Parathyroid adenoma (tissue), 2 donors: ENCODE measurements around the gene ACY1.
A peak's percentile ranks its signal among the peaks of the same experiment; 100 is the strongest.

Source experiments
- H2AFZ ChIP-seq: fragments of 300-600 bp; sonication (generic); one replicate; pipeline ENCODE4 v1.7.0; 2017; ENCODE audit warnings: antibody characterized with exemption, mild to moderate bottlenecking
- H3K27ac ChIP-seq: fragments of 300-600 bp; sonication (generic); one replicate; pipeline ENCODE4 v1.7.0; 2017
- H3K27me3 ChIP-seq: fragments of 300-600 bp; sonication (generic); one replicate; pipeline ENCODE4 v1.7.0; 2017; ENCODE audit warnings: low read length; ENCODE audit not compliant: control insufficient read depth, insufficient read depth
- H3K36me3 ChIP-seq: fragments of 300-600 bp; sonication (generic); one replicate; pipeline ENCODE4 v1.7.0; 2017; ENCODE audit warnings: low read length; ENCODE audit not compliant: control insufficient read depth, insufficient read depth
- H3K4me1 ChIP-seq: fragments of 300-600 bp; sonication (generic); one replicate; pipeline ENCODE4 v1.7.0; 2017; ENCODE audit warnings: control low read depth
- H3K4me2 ChIP-seq: fragments of 300-600 bp; sonication (generic); one replicate; pipeline ENCODE4 v1.7.0; 2017; ENCODE audit warnings: low read length
- H3K4me3 ChIP-seq: fragments of 300-600 bp; sonication (generic); one replicate; pipeline ENCODE4 v1.7.0; 2017; ENCODE audit warnings: low read depth, low read length
- H3K79me2 ChIP-seq: fragments of 300-600 bp; sonication (generic); one replicate; pipeline ENCODE4 v1.7.0; 2017; ENCODE audit warnings: control low read depth
- H3K9ac ChIP-seq: fragments of 300-600 bp; sonication (generic); one replicate; pipeline ENCODE4 v1.7.0; 2017; ENCODE audit warnings: mild to moderate bottlenecking
- H3K9me3 ChIP-seq: fragments of 300-600 bp; sonication (generic); one replicate; pipeline ENCODE4 v1.7.0; 2017; ENCODE audit warnings: low read length; ENCODE audit not compliant: control insufficient read depth
- TF ChIP-seq, protein P1 (sequence below): fragments of 300-600 bp; sonication (generic); IDR thresholded peaks from one replicate; pipeline ENCODE4 v1.7.0; 2017; ENCODE audit warnings: antibody characterized with exemption, mild to moderate bottlenecking
- donor health status: primary hyperparathyroidism.

ACY1 gene

DNA sequence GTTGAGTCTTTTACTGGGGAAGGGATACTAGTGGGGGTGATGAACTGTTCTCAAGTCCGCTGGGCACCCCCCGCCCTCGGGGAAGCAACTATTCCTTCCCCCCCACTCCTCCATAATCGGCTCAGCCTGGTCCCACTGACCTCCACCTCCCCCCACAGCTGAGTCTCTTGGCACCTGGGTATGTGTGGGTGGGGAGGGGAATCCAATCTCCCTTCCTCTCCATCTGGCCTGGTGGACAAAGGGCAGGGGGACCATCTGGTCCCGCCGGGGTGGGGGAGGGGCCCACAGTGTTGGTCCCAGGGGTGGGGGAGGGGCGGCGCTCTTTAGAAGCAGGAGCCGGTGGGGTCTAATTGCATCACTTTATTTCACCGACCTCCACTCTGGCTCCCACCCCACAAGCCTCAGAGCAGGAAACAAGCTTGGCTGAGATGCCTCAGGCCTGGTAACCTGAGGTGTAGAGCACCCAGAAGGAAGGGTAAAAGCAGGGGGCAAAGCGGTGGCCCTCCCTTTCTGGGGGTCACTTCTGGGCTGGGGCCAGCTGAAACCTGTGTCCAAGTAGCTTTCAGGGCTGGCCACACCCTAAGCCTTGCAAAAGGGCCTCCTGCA, 15.1 kb upstream of the ACY1 start:
- H2AFZ ChIP-seq = peak overlapping the region; percentile 71
- no peak overlapping the region for H3K9ac ChIP-seq
- H3K27ac ChIP-seq = peak overlapping the region; percentile 55
- TF ChIP-seq, protein P1, sequence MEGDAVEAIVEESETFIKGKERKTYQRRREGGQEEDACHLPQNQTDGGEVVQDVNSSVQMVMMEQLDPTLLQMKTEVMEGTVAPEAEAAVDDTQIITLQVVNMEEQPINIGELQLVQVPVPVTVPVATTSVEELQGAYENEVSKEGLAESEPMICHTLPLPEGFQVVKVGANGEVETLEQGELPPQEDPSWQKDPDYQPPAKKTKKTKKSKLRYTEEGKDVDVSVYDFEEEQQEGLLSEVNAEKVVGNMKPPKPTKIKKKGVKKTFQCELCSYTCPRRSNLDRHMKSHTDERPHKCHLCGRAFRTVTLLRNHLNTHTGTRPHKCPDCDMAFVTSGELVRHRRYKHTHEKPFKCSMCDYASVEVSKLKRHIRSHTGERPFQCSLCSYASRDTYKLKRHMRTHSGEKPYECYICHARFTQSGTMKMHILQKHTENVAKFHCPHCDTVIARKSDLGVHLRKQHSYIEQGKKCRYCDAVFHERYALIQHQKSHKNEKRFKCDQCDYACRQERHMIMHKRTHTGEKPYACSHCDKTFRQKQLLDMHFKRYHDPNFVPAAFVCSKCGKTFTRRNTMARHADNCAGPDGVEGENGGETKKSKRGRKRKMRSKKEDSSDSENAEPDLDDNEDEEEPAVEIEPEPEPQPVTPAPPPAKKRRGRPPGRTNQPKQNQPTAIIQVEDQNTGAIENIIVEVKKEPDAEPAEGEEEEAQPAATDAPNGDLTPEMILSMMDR = no peak
- peak overlapping the region; percentile 98 for H3K4me2 ChIP-seq
- no peaks in the 10 kb centered on the region for H3K9me3 ChIP-seq
- no peaks in the 10 kb centered on the region for H3K79me2 ChIP-seq
- no peaks in the 10 kb centered on the region for H3K36me3 ChIP-seq
- H3K27me3 ChIP-seq = no peaks in the 10 kb centered on the region
- H3K4me3 ChIP-seq = peak overlapping the region; percentile 57
- peaks cover 17% of the 10 kb centered on the region for H3K4me1 ChIP-seq

DNA sequence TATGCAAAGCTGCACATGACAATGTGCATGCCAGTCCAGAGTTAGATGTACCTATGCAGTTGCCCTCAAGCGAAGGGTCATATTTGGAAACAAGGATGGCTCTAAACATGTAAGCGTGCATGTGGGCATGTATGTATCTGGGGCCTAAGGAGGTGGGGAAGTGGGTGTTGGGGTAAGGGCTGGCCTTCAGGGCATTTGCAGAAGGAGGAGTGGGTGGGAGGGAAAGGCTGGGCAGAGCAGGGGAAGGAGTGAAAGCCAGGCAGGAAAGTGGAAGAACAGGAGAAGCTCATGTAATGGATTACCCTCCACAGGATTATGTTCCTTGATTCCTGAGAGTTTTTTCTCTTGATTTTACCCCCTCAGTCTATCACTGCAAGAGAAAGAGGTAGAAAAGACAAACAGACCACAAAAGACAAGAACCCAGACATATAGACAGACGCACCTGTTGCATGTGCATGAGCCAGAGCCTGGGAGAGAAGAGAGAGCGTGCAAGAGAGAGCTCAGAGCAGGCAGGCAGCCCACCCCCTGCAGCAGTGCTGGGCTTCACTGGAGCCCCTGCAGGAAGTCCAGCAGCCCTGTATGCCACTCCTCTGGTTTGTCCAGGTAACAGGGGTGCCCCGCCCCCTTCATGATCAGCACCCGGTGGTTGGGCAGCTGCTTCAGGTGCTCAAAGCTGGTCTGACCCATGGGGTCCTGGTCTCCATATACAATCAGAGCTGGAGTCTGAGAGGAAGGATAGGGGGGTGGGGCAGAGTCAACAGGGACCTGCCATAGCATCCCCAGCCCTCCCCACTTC, 14.3 kb upstream of the ACY1 start:
- Histone ChIP-seq H3K9me3 (no peaks in the 10 kb centered on the region), H3K4me2 (no peak overlapping the region), H3K4me1 (peaks cover 18% of the 10 kb centered on the region), H3K4me3 (no peak overlapping the region), H3K27ac (no peak overlapping the region), H2AFZ (no peak overlapping the region), H3K27me3 (no peaks in the 10 kb centered on the region), H3K36me3 (no peaks in the 10 kb centered on the region), H3K79me2 (no peaks in the 10 kb centered on the region), H3K9ac (no peak overlapping the region)
- TF ChIP-seq, protein P1 = no peak

DNA sequence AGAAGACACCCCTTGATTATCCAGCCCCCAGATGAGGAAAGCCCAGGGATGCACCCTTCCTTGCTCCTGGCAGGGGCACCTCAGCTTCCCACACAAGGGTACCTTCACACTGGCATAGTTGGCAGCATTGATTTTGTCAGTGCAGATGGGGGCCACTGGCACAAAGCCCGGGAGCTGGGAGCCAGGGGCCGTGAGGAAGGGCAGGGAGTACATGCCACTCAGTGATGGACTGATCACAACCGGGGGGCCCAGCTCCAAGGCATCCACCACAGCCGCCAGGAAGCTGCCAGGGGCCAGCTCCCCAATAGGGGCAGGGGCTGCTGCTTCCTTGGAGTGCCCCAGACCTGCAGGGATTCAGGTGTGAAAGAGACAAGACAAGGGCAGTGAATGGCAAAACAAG, 13.5 kb upstream of the ACY1 start:
- TF ChIP-seq, protein P1 = no peak
- Histone ChIP-seq H3K9ac (no peak overlapping the region), H3K4me1 (peaks cover 23% of the 10 kb centered on the region), H3K9me3 (no peaks in the 10 kb centered on the region), H2AFZ (no peak overlapping the region), H3K27me3 (no peaks in the 10 kb centered on the region), H3K4me3 (no peak overlapping the region), H3K36me3 (no peaks in the 10 kb centered on the region), H3K79me2 (no peaks in the 10 kb centered on the region), H3K27ac (no peak overlapping the region), H3K4me2 (no peak overlapping the region)

DNA sequence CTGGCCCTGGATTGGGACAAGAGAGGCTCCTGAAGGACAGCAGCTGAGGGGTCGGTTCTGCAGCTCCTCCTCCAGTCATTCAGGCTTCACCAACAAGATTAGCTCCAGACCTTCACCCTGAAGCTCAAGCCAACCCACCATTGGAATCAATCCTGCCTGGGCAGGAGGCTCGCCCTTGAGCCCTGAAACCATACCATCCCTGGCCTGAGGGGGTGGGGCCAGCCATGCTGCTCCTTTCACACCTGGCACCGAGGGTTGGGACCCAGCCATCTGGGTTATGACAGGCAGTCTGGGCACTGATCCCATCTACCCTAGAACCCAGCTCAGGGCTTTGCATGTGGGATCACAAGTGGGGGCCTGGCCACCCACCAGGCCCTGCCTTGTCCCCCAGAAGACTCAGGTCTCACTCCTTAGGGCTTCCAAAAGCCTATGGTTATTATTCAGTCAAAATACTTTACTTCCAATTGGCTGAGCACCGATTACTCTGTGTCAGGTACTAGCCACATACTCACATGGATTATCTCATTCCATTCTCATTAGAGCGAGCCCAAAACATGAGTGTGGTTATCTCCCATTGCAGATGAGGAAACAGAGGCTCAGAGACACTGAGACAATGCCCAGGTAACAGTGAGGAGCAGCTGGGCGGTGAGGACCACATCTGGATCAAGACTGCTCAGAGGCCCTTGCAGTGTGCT, 12.6 kb upstream of the ACY1 start:
- TF ChIP-seq, protein P1 = no peak
- no peak overlapping the region for H3K4me2 ChIP-seq
- no peak overlapping the region for H3K9ac ChIP-seq
- H3K79me2 ChIP-seq = no peaks in the 10 kb centered on the region
- H3K27ac ChIP-seq = peak overlapping the region; percentile 21
- no peak overlapping the region for H2AFZ ChIP-seq
- H3K4me3 ChIP-seq = no peak overlapping the region
- H3K27me3 ChIP-seq = no peaks in the 10 kb centered on the region
- peaks cover 26% of the 10 kb centered on the region for H3K4me1 ChIP-seq
- no peaks in the 10 kb centered on the region for H3K9me3 ChIP-seq
- H3K36me3 ChIP-seq = no peaks in the 10 kb centered on the region
